Stimulated activated CD8-positive, alpha-beta memory T cell treated with anti-CD3 and anti-CD28 coated beads, Interleukin-4, amount 100 ng/mL, for 4 hours (primary cell): ENCODE results near the gene TOMM5.
"Not testable (repeated sequence)": the region's sequence is repeated elsewhere in the genome, so short reads cannot be mapped to it uniquely, and the experiment has no call there.

ENCODE experiments used
- DNase-seq, 2 donors: peaks; one replicate each; pipeline ENCODE4 v3.0.0-alpha.2; 2020; ENCODE audit warnings: low read depth in 2 of 2, low spot score in 1 of 2

The TOMM5 gene

DNA sequence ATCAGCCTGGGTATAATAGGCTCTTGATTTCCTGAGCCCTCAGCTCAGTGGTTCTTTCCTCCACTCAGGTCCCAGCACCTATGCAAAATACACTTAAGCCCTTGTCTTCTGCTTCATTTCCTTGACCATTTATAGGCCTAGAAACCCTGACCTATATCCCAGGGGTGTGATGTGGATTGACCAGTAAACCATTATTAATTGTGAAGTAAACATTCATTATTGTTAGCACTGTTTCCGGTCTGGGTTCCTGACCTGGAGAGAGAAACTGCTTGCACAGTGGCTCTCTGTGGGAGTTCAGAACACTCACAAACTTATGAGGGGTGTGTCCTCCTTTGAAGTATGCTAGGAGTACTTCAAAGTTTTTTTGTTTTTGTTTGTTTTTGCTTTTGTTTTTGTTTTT is 19.6 kb upstream of the TOMM5 start:
- DNase-seq = no peak

DNA sequence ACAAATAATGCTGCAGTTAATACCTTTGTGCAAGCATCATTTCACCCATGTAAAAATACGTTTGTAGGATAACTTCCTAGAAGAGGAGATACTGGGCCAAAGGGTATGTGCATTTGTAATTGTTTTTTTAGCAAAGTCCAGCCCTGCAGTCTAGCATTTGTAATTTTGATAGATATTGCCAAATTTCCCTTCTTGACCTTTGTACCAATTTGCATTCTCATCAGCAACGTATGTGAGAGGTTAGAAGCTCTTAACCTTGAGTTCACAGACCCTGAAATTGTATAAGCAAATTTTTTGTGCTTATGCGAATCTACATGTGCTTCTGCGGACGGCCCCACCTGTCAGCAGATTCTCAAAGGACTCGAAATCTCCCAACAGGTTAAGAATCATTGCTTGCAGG is 18.6 kb upstream of the TOMM5 start:
- no peak for DNase-seq

DNA sequence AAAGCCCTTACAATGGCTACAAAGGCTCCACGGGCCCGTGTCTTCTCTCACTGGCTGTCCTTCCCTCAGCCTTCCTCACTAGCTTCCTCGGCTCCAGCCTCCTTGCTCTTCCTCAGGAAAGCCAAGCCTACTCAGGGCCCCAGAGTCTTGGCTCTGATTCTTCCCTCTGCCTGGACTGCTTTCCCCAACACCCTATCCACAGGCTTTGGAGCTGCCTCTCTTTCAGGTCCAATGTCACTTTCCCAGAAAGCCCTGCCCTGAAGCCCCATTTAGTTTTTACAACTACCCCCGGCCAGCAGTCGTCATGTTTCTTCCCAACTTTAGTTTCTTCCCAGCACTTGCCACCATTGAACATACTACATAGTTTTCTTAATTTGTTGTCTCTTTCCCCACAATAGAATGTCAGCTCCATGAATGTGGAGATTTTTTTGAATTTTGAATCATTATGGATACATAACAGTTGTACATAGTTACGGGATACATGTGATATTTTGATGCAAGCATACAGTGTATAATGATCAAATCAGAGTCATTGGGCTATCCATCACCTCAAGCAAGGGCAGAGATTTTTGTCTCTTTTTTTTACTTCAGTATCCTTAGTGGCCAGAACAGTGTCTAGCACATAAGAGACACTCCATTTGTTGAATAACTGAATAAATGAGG is 17.5 kb upstream of the TOMM5 start:
- DNase-seq = no peak

DNA sequence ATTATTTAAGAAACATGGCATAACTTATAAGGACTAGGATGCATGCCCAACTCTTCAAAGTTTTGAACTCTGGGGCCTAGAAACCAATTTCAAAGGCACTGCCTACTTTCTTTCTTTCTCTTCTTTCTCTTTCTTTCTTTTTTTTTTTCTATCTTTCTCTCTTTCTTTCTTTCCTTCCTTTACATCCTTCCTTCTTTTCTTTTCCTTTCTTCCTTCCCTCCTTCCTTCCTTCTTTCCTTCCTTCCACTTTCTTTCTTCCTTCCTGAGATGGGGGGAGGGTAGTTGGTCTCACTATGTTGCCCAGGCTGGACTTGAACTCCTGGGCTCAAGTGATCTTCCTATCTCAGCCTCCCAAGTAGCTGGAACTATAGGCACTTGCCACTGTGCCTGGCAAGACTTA is 15.9 kb upstream of the TOMM5 start:
- no peak for DNase-seq

DNA sequence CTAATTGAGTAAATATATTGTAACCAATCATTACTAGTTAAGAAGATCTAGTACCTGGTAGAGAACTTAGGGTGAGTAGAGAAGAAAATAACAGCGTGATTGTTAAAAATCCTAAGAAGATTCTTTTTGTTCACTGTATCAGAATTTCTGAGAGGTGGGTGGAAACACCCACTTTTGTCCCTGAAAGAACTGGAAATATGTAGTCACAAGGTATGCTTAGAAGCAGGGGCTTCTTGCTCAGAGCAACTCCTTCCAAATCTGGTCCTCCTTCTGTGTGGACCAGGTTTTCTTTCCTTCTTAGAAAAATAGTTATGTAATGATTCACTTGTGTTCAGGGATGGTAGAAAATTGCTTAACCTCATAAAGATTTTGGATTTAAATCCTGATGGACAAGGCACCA is 11.9 kb upstream of the TOMM5 start:
- DNase-seq = no peak

DNA sequence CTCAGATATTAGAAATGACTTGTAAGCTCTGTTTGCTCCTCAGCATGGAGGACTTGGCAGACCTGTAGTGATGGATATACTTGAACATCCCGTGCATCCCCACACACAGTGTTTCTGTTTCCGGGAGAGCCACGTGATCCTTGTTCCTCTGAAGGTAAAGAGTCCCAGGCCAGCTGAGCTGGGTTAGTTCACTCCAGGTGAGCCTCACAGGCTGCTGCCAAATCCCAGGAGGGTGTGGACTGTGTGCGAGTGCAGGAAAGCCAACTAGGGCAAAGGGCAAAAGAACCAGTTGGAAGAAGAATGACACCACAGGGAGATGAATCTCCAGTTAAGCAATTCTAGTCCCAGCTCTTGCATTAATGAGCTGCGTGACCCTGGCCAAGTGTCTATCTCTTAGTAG is 10.4 kb upstream of the TOMM5 start:
- DNase-seq = no peak

DNA sequence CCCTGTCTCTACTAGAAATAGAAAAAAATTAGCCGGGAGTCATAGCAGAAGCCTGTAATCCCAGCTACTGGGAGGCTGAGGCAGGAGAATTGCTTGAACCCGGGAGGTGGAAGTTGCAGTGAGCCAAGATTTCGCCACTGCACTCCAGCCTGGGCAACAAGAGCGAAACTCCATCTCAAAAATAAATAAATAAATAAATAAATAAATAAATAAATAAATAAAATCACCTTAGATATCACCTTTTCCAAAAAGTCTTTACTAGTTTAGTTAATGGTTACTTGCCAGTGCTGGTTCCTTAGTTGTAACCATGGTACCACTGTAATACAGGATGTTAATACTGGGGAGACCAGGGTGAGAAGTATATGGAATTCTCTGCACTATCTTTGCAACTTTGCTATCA is 9.7 kb upstream of the TOMM5 start:
- DNase-seq = not testable (repeated sequence)

DNA sequence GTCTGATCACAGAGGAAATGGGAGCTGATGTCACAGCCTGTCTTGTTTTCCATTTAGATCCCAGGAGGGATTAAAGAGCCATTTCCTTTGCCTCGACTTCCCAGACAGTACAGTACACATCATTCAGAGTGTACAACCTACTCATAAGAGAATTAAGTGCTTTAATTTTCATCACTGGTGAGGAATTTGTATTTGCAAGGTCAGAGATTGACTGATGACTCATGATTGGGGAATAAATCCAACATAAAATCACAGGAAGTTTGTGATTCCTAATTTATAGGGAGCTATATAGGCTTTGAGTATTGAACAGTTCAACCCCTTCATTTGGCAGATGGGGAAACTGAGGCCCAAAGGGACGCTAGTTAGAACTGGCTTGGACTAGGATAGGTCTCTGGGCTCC is 4.1 kb upstream of the TOMM5 start:
- DNase-seq = no peak

DNA sequence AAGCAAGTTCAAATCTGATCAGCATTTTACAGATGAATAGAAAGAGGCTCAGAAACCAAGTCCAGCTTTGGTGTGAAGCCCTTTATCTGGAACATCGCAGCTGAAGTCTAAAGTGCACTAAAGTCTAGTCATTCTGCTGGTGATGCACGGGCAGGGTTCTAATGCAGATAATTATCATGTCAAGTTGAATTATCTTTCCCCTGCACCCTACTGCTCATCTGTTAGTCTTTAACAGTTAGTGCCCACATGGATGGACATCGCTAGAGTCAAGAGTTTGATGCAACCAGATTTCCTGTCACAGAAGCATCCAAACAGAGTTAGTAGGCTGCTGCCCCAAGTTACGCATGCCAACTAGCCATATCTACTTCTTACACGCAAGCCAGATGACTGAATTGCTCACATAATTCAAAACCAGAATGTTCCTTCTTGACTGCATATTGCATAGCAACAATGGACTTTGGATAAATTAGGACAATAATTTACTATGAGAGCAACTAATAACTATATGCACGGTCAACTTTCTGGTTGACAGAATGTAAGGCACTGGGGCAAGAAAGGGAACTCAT is 1.6 kb upstream of the TOMM5 start:
- no peak for DNase-seq

DNA sequence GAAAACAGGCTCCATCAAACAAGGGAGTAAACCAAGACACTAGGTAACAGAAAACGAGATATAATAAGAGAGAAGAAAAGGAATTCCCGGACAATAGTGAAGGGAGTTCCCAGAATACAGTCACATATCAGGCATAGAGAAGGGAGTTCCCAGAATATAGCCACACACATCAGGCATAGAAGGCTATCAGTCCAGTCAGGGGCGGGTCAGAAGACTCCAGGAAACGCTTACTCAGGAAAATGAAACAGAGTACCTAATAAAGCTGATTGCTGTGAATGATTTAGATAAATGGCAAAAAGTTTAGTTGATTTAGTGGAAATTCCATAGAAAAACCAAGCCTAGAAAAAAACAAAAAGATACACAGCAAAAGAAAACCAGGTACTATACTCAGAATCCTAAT is 4.9 kb downstream of the TOMM5 start:
- DNase-seq = no peak

DNA sequence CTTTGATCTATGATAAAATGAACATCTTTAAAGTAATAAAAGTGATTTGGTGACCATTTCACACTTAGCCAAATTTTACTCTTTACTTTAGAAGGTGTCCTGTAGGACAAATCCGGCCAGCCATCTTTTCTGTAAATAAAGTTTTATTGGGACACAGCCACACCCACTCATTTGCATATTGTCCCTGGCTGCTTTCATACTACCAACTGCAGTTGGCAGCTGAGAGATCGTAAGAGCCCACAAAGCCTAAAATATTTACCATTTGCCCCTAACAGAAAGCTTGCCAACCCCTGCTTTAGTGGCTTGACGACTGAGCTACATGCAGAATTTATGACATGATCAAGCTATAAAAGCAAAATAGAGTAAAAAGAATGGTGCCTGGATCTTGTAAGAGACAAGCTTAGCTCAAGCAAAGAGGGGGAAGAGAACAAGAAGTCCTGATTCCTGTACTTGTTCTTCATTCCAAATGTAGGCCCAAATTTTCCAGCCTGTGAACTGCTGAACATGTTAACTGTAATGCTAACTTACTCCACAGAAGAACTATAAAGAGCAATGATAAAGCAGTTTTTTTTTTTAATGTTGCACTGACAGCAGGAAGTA is 8.8 kb downstream of the TOMM5 start:
- DNase-seq = no peak

DNA sequence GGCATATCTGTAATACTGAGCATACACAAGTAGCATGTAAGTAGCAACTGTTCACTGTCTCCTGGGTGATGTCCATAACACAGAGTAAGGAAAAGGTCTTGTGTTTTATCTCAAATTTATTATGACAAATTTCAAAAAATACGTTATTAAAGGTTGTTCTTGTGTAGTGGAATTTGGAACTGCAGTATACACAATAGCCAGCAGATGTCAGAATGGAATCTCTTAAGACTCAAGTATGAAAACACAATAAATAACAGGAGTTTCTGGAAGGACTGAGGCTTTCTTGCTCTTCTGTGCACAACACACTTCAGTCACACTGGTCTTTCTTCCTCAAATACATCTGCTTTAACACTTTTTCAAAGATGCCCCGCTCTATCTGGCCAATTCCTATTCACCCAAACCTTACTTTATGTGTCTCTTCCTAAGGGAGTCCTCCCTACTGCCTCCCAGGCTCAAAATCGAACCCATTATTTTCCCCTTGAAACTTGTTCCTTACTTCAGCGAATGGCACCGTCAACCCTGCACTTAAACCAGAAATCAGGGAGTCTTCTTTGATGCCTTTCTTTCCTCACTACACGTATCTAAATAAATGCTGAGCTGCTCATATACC is 9.7 kb downstream of the TOMM5 start:
- no peak for DNase-seq

DNA sequence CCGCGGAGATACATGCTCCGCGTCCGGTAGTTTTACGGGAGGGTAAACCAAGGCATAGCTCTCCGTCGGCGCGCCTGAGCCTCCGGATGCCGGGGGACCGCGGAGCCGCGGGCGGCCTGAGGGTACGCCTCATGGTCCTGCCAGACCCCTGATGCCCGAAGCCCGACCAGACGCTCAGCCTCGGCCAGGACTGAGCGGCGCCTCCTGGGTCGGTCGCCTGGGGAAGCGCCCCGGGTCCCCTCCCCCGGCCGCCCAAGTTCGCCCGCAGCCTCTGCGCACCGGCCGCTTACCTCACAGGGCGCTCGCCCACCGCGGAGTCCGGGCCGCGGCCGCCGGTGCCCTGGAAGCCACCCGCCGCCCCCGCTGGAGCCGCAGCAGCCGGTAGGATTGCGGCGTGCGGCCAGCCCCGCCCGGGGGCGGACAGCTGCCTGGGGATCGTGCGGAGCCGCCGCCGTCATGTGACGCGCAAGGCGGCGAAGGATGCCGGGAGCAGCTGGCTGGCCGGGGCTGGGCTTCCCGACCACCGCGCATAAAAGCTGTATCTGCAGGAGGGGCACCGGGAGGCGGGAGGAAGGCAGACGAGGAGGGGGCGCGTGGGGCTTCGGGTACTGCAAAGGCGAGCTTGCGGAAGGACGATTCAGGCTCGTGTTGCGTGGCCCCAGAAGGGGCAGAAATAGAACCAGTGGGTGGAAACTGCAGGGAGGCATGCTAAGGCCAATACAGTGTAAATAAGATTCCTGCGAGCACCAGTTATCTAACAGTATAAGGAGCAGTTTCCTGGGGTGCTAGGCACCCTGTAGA is 16.3 kb downstream of the TOMM5 start, which contains the start of gene FBXO10:
Gene FBXO10, minus strand, starts transcription at position 460 of the 801 bp plus-strand sequence. CDS start 34,612 bp downstream, outside the sequence.
- DNase-seq = peak in 1 of 2 donors; percentile 10

DNA sequence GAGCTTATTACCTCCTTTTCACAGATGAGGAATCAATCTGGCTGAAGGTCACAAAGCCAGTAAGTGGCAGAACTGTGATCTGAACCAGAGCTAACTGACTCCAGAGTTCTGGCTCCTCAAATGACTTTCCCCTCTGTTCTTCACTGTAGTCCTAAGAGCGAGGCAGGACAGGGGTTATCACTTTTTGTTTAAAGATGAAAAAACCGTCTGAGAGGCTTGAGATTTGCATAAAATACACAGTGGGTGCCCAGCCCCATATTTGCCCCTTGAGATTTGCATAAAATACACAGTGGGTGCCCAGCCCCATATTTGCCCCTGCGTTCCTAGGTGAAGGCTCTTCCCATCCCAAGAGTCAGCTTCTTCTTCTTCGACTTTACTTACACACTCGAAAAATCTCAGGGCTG is 16.9 kb downstream of the TOMM5 start:
- DNase-seq = no peak

DNA sequence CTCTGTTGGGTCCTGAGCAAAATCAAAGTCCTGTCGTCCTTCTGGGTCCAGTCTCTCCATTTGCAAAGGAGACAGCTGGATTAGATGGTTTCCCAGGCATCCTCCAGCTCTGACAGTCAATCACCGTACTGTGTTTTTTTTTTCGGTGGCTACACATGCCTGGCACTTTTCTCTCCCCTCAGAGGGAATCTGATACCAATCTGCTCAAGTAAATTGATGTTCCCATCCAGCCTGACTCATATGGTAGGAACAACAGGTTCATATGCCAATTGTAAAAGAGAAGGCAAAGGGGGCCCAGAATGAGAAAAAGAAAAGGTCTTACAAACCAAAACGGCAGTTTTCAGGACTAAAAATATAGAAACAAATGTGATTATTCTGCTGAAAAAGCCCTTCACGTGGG is 17.4 kb downstream of the TOMM5 start:
- DNase-seq = no peak

DNA sequence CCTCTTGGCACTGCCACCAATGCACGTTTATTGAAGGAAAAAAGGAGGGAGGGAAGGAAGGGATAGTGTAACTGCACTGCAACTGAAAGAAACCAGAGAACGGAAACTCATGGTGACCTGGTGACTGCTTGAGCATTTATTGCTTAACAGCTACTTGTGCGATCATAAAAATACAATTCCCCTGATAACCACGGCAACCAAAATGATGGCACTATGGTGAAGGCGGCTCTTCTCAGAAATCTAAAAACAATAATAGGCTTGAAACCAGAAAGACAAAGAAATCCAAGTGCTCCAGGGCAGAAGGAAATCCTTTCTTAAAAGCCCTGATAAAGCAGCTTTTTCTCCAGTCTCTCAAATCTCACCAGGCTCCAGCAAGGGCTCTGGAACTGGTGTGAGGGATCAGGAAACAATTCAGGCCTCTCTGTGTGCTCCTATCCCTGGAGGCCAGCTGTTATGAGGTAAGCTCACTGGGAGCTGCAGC is 18.1 kb downstream of the TOMM5 start:
- no peak for DNase-seq

DNA sequence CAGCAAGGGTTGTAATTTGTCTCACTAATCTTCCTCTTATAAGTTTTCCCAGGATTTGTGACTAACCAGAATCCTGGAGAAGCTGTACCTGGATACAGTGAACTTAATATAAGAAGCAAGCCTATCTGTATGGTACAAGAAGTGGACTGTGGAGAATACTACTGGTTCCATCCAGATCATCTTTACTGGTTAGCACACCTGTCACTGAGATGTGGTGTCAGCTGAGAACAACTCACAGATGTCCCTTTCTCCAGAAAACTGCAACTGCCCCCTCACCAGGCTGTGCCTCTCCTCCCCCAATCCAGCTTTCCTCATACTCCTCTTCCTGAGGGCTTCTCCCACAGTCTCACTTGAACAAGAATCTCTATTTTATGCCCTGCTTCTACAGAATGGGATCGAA is 21.1 kb downstream of the TOMM5 start:
- no peak for DNase-seq

DNA sequence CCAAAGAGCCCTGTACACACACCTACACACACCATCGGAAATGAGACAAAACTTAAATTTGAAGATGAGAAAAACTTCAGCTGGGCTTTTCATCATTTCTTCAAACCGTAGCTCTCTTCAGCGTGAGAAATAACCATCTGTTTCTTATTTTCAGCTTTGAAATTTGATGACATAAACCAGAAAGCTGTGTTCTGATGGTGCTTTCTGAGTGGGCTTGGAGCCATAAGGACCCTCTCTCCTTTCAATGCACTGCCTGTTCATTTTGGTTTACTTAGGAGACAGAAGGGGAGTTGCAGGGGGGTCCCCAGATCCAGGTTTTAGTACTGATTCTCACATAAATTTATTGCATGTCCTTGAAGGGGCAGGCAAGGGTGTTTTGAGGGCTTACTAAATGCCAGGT is 25.7 kb downstream of the TOMM5 start:
- no peak for DNase-seq

DNA sequence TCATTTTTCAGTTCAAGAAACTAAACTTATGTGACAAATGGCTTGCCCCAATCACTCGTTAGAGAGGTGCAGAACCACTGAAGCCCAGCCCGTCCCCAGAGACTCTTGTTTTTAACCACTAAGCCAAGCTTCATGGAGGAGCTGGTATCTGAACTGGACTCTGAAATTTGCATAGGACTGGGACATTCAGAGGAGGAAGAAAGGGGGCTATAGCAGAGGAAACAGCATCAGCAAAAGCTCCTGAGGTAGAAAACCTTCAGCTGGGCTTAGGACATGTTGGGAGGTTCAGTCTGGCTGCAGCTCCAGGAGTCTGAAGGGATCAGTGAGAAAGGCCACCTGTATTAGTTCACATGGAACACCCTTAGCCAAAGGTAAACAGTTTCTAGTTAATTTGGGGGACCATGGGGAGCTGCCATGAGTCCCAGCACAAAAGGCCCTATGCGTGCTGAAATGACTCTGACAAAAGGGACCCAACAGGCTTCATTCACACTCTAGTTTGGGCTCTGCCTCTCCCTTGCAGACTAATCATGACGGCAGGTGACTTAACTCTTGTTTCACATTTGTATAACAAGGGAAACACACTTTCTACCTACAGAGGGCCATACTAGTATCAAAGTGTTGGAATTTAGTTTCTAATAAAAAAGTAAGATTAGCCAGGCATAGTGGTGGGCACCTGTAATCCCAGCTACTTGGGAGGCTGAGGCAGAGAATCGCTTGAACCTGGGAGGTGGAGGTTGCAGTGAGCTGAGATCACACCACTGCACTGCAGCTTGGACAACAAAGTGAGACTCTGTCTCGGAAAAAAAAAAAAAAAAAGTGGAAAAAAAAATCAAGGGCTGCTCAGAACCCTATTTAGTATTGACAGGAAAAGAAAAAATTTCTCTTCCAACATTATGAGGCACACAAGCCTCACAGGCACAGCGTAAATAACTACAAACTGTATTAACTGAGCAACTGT is 26.5 kb downstream of the TOMM5 start:
- DNase-seq = no peak

DNA sequence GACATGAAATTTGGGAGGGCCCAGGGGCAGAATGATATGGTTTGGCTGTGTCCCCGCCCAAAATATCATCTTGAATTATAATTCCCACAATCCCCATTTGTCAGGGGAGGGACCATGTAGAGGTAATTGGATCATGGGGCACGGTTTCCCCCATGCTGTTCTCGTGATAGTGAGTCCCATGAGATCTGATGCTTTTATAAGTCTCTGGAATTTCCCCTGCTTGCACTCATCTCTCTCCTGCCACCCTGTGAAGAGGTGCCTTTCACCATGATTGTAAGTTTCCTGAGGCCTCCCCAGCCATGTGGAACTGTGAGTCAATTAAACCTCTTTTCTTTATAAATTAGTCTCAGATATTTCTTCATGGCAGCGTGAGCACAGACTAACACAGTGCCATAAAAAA is 27.5 kb downstream of the TOMM5 start:
- no peak for DNase-seq
